GM21360 (cell line): ENCODE results near the gene NR1I3.
A peak's percentile ranks its signal among the peaks of the same experiment; 100 is the strongest.

ENCODE experiments used
- ATAC-seq: cut with Tn5 transposase; IDR thresholded peaks from one replicate; pipeline ENCODE4 v1.9.1; 2021; ENCODE audit warnings: mild to moderate bottlenecking, moderate library complexity; ENCODE audit not compliant: unreplicated experiment

Gene NR1I3

GRCh38 chr1:161196521-161197451 is 41.2 kb downstream of the NR1I3 start:
- ATAC-seq, result no peak

- ATAC-seq, result no peak
These were observed 41.9 kb downstream of the NR1I3 start for GRCh38 chr1:161196111-161196510.

- ATAC-seq, result no peak
These were observed 42.8 kb downstream of the NR1I3 start for GRCh38 chr1:161195171-161195570.

GRCh38 chr1:161193561-161194235 is 44.3 kb downstream of the NR1I3 start:
- ATAC-seq, result no peak

GRCh38 chr1:161192476-161193465 is 45.2 kb downstream of the NR1I3 start:
- no peak for ATAC-seq

- ATAC-seq, result no peak
These were observed 46.0 kb downstream of the NR1I3 start for GRCh38 chr1:161191971-161192370.

- ATAC-seq, result no peak
These were observed 47.0 kb downstream of the NR1I3 start for GRCh38 chr1:161190962-161191521.

- ATAC-seq, result no peak
These were observed 49.0 kb downstream of the NR1I3 start for GRCh38 chr1:161189036-161189435.

GRCh38 chr1:161188381-161188780 is 49.6 kb downstream of the NR1I3 start:
- ATAC-seq, result no peak

- ATAC-seq, result no peak
These were observed 50.7 kb downstream of the NR1I3 start for GRCh38 chr1:161187311-161187710.

GRCh38 chr1:161185732-161186311 is 52.2 kb downstream of the NR1I3 start:
- ATAC-seq, result peak; percentile 38

GRCh38 chr1:161185282-161185682 is 52.7 kb downstream of the NR1I3 start:
- ATAC-seq, result peak; percentile 65

GRCh38 chr1:161182214-161182613 is 55.8 kb downstream of the NR1I3 start:
- no peak for ATAC-seq

GRCh38 chr1:161180639-161181038 is 57.4 kb downstream of the NR1I3 start:
- ATAC-seq, result no peak

GRCh38 chr1:161179698-161180097 is 58.3 kb downstream of the NR1I3 start:
- ATAC-seq, result no peak
